CD1c-positive myeloid dendritic cell (primary cell): ENCODE results near the gene DDC.
"Not testable (repeated sequence)": the region's sequence is repeated elsewhere in the genome, so short reads cannot be mapped to it uniquely, and the experiment has no call there.

Experiments
- DNase-seq: peaks from one replicate; pipeline ENCODE4 v3.0.0-alpha.2; 2016; ENCODE audit errors: extremely low spot score

Gene DDC

GRCh38 chr7:50588937-50589336, 23.7 kb upstream of the DDC start:
- no peak for DNase-seq

- no peak for DNase-seq
Measured at GRCh38 chr7:50587737-50588136, 22.5 kb upstream of the DDC start.

- no peak for DNase-seq
Measured at GRCh38 chr7:50584793-50585408, 19.7 kb upstream of the DDC start.

- DNase-seq = no peak
Measured at GRCh38 chr7:50584386-50584785, 19.2 kb upstream of the DDC start.

- not testable (repeated sequence) for DNase-seq
Measured at GRCh38 chr7:50583295-50583694, 18.1 kb upstream of the DDC start.

GRCh38 chr7:50582271-50582670, 17.1 kb upstream of the DDC start:
- DNase-seq = not testable (repeated sequence)

GRCh38 chr7:50580666-50581065, 15.5 kb upstream of the DDC start:
- DNase-seq = not testable (repeated sequence)

- DNase-seq = no peak
Measured at GRCh38 chr7:50580057-50580456, 14.9 kb upstream of the DDC start.

GRCh38 chr7:50578105-50578504, 12.9 kb upstream of the DDC start:
- DNase-seq = not testable (repeated sequence)

- DNase-seq = no peak
Measured at GRCh38 chr7:50577569-50577968, 12.4 kb upstream of the DDC start.

GRCh38 chr7:50576388-50576787, 11.2 kb upstream of the DDC start:
- not testable (repeated sequence) for DNase-seq

GRCh38 chr7:50567715-50568261, 2.6 kb upstream of the DDC start:
- DNase-seq = no peak

- DNase-seq = no peak
Measured at GRCh38 chr7:50565977-50566376, 772 bp upstream of the DDC start.

GRCh38 chr7:50565559-50565916, 333 bp upstream of the DDC start:
- no peak for DNase-seq

GRCh38 chr7:50564171-50564570, 1.0 kb downstream of the DDC start:
- no peak for DNase-seq

- no peak for DNase-seq
Measured at GRCh38 chr7:50562136-50562535, 3.1 kb downstream of the DDC start.

- DNase-seq = no peak
Measured at GRCh38 chr7:50560865-50561351, 4.3 kb downstream of the DDC start.

- no peak for DNase-seq
Measured at GRCh38 chr7:50559881-50560280, 5.3 kb downstream of the DDC start.

GRCh38 chr7:50558294-50559053, 6.7 kb downstream of the DDC start:
- no peak for DNase-seq

- DNase-seq = no peak
Measured at GRCh38 chr7:50557099-50557498, 8.1 kb downstream of the DDC start.

- DNase-seq = no peak
Measured at GRCh38 chr7:50556247-50556991, 8.8 kb downstream of the DDC start.

- DNase-seq = no peak
Measured at GRCh38 chr7:50555594-50556140, 9.5 kb downstream of the DDC start.
